Measurements from ENCODE around the gene TRIM7.

TRIM7 gene

DNA sequence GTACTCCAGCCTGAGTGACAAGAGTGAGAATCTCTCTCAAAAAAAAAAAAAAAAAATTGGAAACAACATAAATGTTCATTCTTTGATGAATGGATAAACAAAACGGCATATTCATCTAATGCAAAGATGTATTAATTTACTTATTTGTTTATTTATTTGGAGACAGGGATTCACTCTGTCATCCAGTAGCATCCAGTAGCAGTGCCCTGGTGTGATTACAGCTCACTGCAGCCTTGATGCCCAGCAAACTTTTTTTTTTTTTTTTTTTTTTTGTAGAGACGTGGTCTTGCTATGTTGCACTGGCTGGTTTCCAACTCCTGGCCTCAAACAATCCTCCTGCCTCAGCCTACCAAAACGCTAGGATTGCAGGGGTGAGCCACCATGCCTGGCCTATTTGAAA, 33.2 kb downstream of the TRIM7 start:
- no peak overlapping the region for H3K27ac ChIP-seq
- TF ChIP-seq ZFX (IDR thresholded peaks at IDR 0.05; ENCODE audit: borderline replicate concordance) (no peak), CTCF (IDR thresholded peaks at IDR 0.05) (no peak)

DNA sequence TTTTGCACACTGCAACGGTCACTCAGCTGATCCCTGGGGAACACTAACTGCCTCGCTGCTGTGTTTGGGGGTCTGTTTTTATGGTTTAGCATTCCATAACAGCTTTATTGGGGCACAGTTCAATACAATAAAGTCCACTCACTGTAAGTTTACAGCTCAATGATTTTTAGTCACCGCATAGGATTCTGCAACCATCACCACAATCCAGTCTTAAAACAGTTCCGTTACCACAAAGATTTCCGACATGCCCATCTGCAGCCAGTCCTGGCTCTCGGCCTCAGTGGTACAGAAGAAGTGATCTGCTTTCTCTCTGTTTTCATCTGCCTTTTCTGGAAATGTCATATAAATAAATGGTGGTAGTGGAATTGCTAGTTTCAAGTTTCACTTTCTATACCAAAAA, 34.0 kb downstream of the TRIM7 start:
- H3K27ac ChIP-seq = no peak overlapping the region
- TF ChIP-seq ZFX (IDR thresholded peaks at IDR 0.05; ENCODE audit: borderline replicate concordance) (no peak), CTCF (IDR thresholded peaks at IDR 0.05) (no peak)

GRCh38 chr5:181170237-181170825, 34.7 kb downstream of the TRIM7 start:
- H3K27ac ChIP-seq = no peak overlapping the region
- TF ChIP-seq CTCF (IDR thresholded peaks at IDR 0.05) (no peak), ZFX (IDR thresholded peaks at IDR 0.05; ENCODE audit: borderline replicate concordance) (no peak)

DNA sequence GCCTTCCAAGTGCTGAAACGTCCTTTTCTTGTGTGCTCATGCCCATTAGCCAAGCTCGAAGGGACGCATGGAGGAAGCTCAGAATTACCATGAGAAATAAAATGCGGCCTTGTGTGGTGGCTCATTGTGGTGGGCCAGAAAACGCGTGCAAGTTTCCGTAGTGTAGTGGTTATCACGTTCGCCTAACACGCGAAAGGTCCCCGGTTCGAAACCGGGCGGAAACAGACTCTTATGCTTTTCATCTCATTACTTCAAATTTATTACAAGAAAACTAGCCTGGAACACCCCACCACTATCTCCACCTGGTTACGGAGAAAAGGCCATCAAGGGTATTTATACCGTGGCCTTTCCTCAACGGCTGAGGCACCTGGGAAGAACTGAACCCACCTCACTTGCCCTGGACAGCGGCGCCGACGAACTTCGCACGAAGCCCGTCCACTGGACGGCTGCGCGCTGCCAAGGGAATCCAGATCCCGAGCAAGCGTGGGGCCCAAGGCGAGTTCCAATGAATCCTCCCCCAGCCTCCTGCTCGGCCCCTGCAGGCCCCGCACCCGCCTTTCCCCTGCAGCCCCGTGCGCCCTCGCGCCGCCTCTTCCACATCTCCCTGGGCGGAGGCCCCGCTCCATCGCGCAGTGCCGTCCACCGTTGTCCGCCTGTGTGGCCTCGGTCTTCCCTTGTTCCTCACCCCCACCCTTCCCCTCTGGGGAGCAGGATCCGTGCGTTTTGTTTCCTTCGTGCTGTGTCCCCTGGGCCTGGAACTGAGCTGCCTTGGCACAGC, 35.3 kb downstream of the TRIM7 start:
- peak overlapping the region; percentile 54; the same call in 1 of the 2 replicates for H3K27ac ChIP-seq

DNA sequence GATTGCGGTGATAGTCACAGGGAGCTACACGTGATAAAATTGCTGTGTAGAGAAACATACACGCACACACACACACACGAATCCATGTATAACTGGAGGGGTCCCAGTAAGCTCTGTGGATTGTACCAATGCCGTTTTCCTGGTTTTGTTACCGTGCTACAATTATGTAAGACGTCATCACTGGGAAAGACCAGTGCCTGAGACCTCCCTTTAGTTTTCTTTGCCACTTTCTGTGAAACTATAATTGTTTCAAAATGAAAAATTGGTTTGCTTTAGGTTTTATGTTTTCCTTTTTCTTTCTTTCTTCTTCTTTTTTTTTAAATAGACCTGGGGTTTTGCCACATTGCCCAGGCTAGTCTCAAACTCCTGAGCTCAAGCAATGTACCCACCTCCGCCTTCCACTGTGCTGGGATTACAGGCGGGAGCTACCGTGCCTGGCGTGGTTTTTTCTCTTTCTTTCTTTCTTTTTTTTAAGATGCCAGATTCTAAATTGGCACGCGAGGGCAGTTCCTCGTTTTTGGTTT, 36.3 kb downstream of the TRIM7 start:
- TF ChIP-seq ZFX (IDR thresholded peaks at IDR 0.05; ENCODE audit: borderline replicate concordance) = no peak
- no peak for TF ChIP-seq CTCF (IDR thresholded peaks at IDR 0.05)
- peak overlapping the region; percentile 54 for H3K27ac ChIP-seq

GRCh38 chr5:181167814-181168488, 37.0 kb downstream of the TRIM7 start:
- no peak for TF ChIP-seq ZFX (IDR thresholded peaks at IDR 0.05; ENCODE audit: borderline replicate concordance)
- TF ChIP-seq CTCF (IDR thresholded peaks at IDR 0.05) = peak; percentile 93
- peak overlapping the region; percentile 54 for H3K27ac ChIP-seq

- no peak overlapping the region for H3K27ac ChIP-seq
- TF ChIP-seq ZFX (IDR thresholded peaks at IDR 0.05; ENCODE audit: borderline replicate concordance) = no peak
- no peak for TF ChIP-seq CTCF (IDR thresholded peaks at IDR 0.05)
Measured at GRCh38 chr5:181166812-181167733, 37.9 kb downstream of the TRIM7 start.
